Smooth muscle cell of the pulmonary artery (primary cell): ENCODE measurements around the gene ZNF624. TPM values are rescaled to one million over a fixed set of nuclear protein-coding genes. Genes with fewer than 3 reads are reported as not detected.

ENCODE experiments used
- total RNA-seq: library from RNA; depleted of rRNA; stranded (reverse); fragments of >200 nt; gene quantifications from 2 replicates; pipeline ENCODE4 v1.2.3, GENCODE V29; 2014

The ZNF624 gene
- total RNA-seq, result 4.4 and 5.2 TPM in 2 replicates

DNA sequence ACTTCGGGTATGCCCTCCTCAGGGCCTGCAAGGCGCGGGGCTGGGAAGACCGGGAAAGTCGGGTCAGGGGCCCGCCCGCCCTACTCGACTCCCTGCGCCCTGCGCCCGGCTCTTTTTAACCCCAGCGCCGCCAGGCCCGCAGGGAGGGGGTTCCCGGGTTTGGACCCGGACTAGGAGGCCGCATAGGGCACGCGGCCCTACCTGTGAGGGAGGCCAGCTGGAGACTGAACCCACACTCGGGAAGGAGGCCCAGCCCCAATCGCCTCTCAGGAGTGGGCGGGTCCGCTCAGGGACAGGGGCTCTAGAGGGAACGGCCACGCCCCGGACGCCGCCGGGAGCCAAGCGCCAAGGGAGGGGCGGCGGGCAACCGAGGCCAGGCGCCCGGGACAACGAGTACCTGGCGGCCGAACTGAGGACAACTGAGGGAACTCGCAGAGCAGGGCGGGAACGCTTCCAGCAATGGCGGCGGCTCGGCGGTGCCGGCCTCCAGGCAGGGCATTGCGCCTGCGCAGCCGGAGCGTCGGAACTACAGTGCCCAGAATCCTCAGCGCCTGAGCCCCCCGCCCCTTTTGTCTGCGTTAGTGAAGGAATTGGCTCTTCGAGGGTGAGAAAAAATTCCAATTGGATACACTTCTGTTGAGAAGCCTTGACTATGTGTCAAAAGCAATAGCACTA is at the start of gene ZNF624:
ZNF624 (minus strand) TSS at position 484 of the 675 bp plus-strand sequence.

DNA sequence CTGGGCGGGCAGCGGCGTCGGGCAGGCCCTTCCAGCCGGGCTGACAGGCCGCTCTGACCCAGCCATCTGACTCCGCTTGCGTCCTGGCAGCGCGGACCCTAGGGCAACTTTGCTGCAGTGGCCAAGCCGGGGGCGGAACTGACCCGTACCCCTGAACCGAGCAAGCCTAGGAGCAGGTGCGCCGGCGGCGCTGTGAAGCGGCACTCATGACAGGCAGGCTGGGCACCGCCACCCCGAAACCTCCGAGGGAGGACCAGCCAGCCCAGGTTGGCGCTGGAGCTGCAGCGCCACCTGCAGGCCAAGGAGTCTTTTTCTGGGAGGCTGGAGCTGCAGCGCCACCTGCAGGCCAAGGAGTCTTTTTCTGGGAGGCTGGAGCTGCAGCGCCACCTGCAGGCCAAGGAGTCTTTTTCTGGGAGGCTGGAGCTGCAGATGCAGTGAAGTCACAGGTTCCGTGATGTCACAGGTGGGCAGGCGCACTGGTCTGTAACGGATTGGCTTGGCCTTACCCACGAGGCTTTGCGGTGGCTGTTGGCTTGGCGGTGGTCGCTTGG is 36.2 kb upstream of the ZNF624 start, which contains the start of gene CCDC144A:
CCDC144A (plus strand) TSS at position 511 of the 551 bp plus-strand sequence. CDS start 160 bp downstream, outside the sequence.

Other genes with a start within 250 kb of the ZNF624 start
- 71.5 and 83.5 TPM in 2 replicates for gene TRPV2, start 238.3 kb downstream of the ZNF624 start, total RNA-seq
- 1.7 and 2.1 TPM in 2 replicates for gene LRRC75A, start 161.7 kb downstream of the ZNF624 start, total RNA-seq
- gene ZNF287, start 84.6 kb downstream of the ZNF624 start, total RNA-seq, result 6.6 and 8.9 TPM in 2 replicates
- 8.8 and 11.7 TPM in 2 replicates for gene CCDC144A, start 36.4 kb upstream of the ZNF624 start, total RNA-seq